DMS79 (cell line): ENCODE results near the gene KRTAP6-2.

ENCODE experiments used
- DNase-seq: peaks from one replicate; lab custom pipeline; 2025; lab: John Stamatoyannopoulos, UW

Gene KRTAP6-2, protein sequence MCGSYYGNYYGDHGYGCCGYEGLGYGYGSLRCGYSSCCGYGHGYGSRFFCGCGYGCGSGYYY

DNA sequence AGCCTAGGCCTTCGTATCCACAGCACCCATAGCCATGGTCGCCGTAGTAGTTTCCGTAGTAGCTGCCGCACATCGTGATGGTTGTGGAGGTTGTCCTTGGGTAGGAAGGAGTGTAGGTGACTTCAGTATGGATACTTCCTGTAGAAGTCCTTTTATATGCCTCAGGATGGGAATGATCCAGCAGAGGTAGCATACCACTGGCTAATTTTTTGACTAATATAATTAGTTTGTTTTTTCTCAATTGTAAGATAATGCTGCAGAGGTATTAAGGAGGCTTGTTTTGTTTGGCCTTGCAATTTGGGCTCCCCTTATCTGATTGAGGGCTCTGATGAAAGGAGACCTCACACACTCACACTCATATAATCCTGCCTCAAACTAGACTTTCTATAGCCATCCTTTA is at the start of gene KRTAP6-2:
KRTAP6-2 (minus strand) TSS at position 101 of the 400 bp plus-strand sequence; CDS start at position 73, 28 bp downstream.
- DNase-seq: no peak

DNA sequence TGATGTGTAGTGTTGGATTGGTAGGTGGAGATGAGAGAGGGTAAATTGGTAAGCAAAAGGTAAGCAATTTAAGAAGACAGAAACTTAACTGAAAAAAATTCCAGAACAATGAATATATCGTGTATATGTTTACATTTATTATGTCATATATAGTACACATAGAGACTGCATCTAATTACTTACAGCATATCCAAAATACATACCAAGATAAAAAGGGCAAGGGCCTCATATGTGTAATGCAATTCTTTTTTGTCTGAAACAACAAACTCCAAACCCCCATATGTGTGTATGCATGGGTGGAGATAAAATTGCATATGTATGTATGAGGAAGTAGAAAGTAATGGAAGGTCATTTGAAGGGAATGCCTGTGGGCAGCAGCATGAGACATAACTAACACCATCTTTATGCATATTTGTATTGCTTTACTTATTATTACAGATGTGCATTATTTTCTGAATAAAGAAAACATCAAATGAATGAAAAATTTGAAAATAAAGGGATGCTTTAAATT is 48.3 kb upstream of the KRTAP6-2 start:
- DNase-seq: no peak

DNA sequence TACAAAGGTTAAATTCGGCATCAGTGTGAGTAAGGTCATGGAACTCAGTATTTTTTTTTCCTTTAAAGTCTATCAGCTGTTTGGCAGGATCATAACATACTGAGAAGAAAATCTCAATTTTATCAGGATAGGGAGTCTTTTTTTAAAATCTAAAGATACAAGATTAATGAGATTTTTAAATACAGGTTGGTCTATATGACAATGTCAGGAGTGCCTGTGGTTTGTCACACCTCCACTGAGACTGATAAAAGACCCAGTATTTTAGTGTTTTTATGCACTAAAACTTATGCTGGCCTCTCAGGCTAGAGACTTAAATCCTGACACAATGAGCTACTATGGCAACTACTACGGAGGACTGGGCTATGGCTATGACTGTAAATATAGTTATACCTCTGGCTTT is 43.9 kb upstream of the KRTAP6-2 start, which contains the start of gene KRTAP20-3:
KRTAP20-3 (plus strand) TSS at position 301 of the 400 bp plus-strand sequence.
- no peak for DNase-seq

DNA sequence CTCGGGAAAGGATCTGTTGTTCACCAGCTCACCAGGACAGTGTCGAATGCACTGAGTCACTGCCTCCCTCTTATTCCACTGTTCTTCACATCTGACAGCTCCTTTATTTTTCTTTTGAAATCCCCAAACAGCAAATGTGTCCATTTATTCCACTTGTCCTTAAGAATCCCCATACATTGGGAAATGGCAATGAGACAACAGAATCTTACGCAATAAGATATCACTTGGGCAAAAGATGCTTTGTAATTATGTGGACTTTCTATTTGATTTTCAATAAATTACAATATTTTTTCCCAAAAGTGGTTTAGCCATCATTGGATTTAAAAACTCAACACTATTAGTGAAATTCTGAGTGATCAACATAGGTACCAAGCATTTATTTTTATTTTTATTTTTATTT is 40.0 kb upstream of the KRTAP6-2 start:
- no peak for DNase-seq

DNA sequence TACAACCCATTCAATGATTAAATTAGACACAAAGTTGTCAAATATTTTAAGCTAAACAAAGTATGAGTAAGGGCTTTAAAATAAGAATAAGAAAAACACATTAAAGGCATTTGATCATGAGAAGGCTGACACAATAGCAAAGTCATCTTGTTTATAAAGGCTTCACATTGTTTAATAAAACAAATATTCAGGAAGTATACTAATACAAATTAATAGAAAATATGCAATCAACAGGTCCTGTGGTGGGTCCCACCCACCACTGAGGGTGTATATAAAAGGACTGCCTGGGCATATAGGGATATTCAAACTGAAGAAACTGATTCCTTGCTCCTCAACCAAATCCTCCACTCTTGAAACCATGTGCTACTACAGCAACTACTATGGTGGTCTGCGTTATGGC is 36.2 kb upstream of the KRTAP6-2 start, which contains the start of gene KRTAP20-2:
KRTAP20-2 (plus strand) TSS at position 301 of the 400 bp plus-strand sequence; CDS start at position 359, 58 bp downstream.
- no peak for DNase-seq

DNA sequence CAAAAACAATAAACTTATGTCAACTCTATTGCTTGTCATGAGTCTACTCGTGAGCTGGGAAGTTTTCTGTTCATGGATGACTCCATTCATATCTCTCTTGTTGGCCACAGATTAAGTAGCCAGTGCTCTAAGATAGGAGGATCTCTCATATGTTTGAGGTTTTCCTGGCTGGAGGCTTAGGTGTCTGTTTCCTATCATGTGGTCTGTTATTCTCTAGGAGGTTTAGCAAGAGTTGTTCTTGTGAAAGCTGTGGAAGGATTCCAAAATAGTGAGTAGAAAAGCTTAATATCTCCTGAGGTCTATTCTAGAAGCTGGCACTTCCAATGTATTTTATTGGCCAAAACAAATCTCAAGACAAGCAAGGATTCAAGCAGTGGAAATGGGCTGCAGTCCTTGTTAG is 30.5 kb upstream of the KRTAP6-2 start:
- DNase-seq: no peak

DNA sequence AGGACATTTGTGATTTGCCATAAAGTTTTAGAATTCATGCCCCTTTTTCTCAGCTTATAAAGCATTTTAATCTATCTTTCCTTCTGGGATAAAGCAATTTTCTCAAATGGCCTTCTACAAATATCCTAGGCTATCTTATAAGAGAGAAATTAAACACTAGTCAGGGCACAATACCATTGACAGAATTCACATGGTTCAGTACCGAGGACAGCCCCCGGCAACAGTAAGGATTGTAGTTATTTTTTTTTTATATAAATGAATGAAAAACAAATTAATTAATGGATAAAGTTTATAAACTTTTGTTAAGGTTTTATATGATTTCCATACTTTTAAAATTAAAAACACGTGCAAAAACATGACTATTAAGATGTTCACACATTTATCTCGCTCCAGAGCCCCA is 29.4 kb upstream of the KRTAP6-2 start:
- no peak for DNase-seq

DNA sequence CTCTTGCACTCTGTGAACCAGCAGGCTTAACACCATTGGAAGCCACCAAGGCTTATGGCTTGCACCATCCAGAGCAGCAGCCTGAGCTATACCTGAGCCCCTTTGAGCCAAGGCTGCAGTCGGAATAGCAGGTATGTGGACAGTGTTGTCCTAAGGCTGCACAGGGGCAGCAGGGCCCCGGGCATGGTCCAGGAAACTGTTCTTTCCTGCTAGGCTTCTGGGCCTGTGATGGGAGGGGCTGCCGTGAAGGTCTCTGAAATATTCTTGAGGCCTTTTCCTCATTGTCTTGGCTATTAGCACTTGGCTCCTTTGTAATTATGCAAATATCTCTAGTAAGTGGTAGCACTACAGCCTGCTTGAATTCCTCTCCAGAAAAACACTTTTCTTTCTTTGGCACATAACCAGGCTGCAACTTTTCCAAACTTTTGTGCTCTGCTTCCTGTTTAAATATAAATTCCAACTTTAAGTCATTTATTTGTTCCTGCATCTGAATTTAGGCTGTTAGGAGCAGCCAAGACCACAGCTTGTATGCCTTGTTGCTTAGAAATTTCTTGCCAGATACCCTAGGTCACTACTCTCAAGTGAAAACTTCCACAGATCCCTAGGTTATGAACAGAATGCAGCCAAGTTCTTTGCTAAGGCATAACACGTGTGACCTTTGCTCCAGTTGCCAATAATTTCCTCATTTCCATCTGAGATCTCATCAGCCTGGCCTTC is 26.9 kb upstream of the KRTAP6-2 start:
- DNase-seq: no peak

DNA sequence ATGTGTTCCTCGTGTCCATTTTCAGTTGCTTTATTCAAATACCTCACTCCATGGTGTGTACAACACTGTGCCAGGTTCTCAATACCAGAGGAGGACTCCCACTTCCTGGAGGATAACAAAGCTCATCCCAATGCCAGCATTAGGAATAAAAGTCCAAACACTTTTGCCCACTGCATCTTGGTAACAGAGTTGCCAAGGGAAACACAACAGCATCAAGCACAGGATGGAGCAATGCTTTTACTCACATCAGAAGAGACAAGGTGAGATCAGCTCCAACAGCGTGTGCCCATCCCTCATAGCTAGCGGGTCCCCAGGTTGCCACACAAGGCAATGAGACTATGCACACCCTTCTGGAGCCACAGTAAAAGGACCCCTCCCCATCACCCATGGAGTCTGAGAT is 24.7 kb upstream of the KRTAP6-2 start:
- no peak for DNase-seq

DNA sequence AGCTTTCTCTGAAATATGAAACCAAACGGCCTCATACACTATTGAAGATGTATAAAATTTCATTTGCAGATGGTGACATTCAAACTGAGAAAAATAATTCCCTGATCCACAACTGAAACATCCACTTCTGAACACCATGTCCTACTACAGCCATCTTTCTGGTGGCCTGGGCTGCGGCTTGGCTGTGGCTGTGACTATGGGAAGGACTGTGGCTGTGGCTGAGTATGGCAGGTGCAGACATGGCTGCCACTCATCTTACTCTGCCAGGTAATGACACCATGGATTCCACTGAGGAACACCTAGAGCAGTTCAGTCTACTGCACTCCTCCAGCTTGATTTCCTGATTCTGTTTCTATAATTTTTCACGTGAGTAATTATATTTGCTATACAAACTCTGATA is 21.8 kb upstream of the KRTAP6-2 start, which contains the start of gene KRTAP20-4:
KRTAP20-4 (plus strand) TSS at position 106 of the 400 bp plus-strand sequence.
- DNase-seq: no peak

DNA sequence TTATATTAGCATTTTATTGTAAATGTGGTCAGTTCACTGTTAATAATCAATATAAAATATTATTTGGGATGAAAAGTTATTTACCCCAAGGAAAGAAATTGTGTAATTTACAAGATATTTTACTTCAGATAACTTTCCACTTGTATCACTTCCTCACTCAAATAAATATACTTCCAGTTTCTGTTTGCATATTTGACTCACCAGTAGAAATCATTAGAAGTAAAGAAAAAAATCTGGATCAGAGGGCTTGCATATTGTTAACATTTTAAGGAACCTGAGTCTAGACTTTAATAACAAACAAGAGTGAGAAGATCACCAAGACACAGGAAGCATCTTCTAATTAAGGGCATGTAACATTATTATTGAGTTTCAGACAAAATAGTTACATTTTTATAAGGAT is 21.4 kb upstream of the KRTAP6-2 start:
- no peak for DNase-seq

DNA sequence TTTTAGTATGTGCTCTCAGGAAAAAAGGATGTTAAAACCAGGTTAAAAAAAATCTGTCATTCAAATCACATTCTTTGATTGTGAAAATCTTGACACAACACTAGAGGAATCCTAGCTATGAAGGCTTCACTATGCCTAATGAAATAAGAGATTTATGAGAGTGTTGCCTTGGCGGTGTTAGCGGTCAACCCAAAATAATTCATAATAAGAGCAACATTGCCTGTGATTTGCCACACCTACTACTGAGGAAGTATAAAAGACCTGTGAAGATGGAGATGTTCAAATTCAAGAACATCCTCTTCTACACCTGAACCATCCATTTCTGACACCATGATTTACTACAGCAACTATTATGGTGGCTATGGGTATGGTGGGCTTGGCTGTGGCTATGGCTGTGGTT is 17.4 kb upstream of the KRTAP6-2 start, which contains the start of gene KRTAP20-1:
KRTAP20-1 (plus strand) TSS at position 301 of the 400 bp plus-strand sequence; CDS start at position 331, 30 bp downstream.
- DNase-seq: no peak

DNA sequence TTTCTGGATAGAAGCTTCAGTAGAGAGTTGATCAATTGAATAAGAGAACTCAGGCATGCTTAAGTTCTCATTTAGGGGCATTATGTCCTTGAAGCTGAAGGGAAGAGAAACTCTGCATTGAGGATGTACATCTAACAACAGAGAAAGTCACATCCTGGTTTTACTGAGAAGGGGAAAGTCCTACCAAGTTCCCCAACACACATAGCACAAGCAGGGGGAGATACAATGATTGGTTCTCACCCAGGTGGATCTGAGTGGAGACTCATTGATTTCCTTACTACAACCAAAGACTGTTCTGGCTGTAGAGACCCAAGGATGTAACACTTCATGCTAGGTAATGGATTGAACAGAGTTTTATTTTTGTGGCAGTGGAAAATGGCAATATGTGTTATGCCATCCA is 16.5 kb upstream of the KRTAP6-2 start:
- no peak for DNase-seq

DNA sequence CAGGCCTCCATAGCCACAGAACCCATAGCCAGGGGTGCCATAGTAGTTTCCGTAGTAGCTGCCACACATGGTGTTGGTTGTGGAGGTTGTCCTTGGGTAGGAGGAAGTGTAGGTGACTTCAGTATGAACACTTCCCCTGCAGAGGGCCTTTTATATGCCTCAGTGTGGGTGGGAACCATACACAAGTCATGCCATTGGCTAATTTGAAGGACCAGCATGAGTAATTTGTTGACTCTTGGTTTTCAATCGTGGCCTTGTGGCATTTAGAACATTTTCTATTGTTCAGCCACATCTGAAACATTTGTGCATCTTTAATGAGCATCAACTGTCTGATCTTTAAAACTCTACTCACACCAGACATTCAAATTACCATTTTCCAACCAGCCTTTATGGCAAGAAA is 15.1 kb upstream of the KRTAP6-2 start, which contains the start of gene KRTAP6-1:
KRTAP6-1 (minus strand) TSS at position 95 of the 400 bp plus-strand sequence; CDS start at position 69, 26 bp downstream.
- no peak for DNase-seq

DNA sequence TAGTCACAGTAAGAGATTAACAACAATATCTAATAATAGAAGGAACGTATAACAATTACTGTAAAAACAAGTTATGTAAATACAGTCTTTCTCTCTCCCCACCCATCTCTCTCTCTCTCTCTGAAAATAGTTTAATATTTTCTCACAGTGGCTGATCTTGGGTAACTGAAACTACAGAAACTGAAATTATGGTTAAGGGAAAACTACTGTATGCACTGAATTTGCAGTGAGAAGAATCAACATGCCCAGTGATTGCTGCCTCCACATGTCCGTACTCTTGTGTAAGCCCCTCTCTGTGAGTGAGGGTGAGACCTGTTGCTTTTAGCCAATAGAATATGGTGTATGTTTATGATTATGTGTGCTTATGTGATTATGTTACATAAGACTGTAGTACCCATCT is 13.4 kb upstream of the KRTAP6-2 start:
- no peak for DNase-seq

DNA sequence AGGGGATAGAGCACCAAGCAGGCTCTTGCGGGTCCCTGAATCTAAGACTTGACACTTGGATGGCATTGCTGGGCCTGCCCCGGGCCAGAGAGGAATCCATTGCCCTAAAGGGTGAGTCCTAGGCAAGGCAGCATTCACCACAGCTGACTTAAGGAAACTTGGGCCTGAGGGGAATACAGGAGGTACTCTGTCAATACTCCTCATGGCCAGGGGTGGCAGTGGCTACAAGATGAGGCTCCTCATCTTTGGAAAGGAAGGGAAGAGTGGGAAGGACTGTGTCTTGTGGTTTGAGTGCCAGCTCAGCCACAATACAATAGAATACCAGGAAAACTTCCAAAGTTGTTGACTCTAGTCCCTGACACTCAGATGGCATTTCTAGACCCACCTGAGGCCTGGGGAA is 7.3 kb upstream of the KRTAP6-2 start:
- DNase-seq: no peak

DNA sequence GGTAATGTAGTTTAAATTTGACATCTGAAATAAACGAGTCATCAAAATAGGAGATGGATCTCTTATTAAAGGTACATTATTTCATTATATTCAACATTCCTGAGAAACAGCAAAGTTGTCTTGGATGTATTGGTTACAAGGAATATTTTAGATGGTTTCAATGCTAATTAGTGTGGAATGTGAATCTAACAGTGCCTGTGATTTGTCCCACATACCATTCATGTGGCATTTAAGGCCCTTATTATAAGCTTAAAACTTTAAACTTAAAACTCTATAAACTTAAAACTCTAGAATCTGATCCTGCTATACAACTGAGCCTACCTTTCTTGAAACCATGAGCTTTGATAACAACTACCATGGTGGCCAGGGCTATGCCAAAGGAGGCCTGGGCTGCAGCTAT is 2.1 kb upstream of the KRTAP6-2 start, which contains the start of gene KRTAP22-1:
KRTAP22-1 (plus strand) TSS at position 301 of the 400 bp plus-strand sequence.
- no peak for DNase-seq

DNA sequence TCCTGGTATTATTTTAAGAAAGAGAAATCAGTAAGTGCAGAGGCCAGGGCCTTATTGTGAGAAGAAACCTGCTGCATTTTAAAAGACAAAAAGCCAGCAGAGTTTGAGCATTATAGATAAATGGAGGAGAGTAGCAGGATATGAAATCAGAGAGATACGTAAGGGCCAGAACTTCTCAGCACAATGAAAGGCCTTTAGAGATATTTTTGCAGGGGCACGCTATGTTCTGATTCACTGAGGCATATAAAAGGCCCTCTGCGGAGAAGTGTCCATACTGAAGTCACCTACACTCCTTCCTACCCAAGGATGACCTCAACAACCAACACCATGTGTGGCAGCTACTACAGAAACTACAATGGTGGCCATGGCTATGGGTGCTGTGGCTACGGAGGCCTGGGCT is 6.6 kb downstream of the KRTAP6-2 start, which contains the start of gene KRTAP6-3:
KRTAP6-3 (plus strand) TSS at position 301 of the 400 bp plus-strand sequence; CDS start at position 307, 6 bp downstream.
- DNase-seq: no peak

DNA sequence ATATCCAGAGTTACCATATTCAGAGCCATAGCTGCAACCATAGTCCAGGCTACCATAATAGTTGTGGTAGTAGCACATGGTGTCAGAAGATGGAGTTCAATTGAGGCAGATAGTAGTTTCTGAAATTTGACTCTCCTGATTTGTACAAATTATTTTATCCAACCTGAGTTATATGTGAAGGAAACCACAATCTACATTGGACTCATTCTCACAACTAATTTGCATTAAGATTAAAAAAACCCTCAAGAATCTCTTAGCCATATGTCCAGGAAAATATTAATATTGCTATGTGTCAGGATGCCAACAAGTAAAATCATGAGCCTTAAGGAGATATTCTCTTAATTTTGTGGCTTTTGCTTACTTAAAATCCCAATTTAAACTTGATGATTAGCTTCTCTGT is 8.4 kb downstream of the KRTAP6-2 start, which contains the start of gene KRTAP22-2:
KRTAP22-2 (minus strand) TSS at position 101 of the 400 bp plus-strand sequence.
- DNase-seq: no peak

DNA sequence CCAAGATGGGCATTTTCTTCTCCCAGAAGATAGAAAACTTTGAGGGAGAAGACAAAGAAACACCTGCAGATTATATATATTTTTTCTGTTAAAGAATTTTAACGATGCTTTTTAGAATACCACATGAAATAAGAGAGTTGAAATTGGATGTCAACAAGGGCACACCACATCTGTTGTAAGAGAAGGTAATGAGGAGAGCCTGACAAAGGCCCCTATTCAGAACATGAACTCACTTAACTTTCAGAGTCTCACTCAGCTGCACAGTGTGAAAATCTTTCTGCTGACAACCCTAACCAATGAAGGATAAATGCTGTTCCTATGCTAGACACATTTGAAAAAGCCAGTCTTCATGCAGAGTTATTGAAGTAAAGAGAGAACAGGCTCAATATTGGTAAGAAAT is 15.8 kb downstream of the KRTAP6-2 start:
- no peak for DNase-seq

DNA sequence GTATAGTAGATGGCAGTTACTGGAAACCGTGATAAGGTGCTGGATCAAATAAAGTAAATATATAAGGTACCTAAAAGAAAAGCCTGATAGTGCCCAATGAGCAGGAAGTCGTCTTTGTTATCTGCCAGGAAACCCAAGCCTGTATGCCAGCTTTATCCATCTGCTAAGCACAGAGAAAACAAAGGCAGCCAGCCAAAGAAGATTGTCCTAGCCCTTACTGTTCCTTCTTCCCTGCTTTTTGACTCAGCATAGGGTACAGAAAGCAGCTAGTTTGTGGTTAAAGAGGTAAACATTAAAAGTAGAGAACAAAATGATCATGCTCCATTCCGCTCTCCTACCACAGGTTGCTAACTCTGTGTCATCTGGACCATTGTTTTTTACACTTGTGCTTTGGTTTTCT is 18.6 kb downstream of the KRTAP6-2 start:
- no peak for DNase-seq

DNA sequence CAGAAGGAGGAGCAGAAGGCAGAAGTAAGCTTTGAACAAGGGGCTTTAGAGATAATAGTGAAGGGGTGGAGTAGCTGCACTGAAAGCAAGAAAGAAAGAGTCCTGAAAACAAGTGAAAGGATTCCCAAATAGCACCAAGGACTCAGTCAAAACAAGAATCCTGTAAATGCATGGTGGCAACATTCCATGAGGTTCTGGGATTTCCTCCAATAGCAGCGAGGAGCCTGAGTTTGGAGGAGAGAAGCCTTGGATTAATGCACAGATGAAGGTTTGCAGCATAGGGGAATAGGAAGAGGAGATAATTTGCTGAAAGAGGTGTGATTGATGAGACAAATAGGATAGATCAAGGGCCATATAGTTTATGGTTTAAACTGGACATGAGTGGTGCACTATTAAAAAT is 19.4 kb downstream of the KRTAP6-2 start:
- no peak for DNase-seq

DNA sequence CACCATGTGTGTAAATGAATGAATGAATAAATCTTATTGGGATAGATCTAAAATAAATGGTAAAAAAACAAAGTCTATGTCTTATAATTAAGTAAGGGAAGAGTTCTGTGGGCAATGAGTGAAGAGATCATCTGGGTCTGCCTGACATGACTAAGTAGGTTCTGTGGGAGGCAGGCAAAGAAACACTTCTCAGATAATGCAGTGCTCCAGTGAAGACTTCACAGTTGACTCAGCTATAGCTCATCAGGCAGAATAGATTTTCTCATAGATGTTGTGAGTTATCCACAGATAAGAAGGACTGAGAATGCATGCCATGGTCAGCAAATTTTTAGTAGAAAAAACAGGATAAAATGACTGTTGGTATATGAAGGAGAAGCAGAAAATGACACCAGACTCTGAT is 20.9 kb downstream of the KRTAP6-2 start:
- no peak for DNase-seq
